ENCODE measurements around the gene RAD51C. TPM values are rescaled to one million over a fixed set of nuclear protein-coding genes. Genes with fewer than 3 reads are reported as not detected.

The RAD51C gene
- total and polyA plus RNA-seq, 10 of the 15 experiments (the other 5 are each of a cell fraction or from before 2014, with no cell fraction given): 59.6 to 267 (median 106) TPM

DNA sequence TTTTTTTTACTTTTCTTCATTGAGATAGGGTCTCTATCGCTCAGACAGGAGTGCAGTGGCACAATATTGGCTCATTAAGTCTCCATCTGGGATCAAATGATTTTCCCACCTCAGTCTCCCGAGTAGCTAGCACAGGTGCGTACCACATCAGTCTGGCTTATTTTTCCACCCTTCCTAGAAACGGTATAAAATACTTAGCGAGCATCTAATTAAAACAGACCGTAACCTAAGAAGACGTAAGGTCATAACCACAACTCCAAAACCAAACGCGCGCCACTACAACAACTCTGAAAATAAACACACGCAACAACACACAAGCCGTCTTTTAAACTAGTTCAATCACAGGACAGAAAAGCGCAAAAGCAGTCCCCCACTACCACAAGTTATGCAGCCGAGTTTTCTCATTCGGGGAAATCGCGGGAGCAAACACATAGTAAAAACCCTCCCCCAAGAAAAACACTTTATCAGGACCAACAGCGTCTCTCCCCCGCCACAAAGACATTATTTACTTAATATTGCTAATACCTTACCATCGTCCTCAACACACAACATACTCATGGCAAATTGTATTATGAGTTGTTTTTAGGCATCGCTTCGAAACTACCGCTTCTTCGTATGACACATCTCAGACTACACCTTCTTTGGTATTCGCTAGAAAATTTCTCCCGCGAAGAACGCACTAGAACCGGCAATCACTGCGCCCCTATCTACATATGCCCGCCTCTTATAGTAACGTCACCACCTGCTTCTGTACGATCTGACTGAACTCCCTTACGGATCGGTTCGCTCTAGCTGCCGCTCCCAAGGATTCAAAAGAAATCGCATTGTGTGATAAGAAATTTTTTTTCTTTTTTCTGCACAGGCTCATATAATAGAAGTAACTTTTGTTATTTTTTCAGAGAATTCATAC is 33.3 kb upstream of the RAD51C start:
- peak overlapping the region; percentile 77 for H3K27ac ChIP-seq (ENCODE audit: control insufficient read depth, insufficient read depth)
- H3K4me1 ChIP-seq (ENCODE audit: control insufficient read depth, insufficient read depth, low read length): no peaks in the 10 kb centered on the region
- ChIA-PET CTCF (interaction anchor here (1.0 to 1.2 kb wide), 3 partner anchors 11 to 347 kb away, joined by 3 to 4 read pairs (median 3); no protein-coding TSS in a partner anchor), SMC1A (ENCODE audit: uncharacterized antibody, unreplicated experiment) (interaction anchor here (0.9 to 3.3 kb wide), 5 partner anchors 11 to 345 kb away, joined by 3 to 15 read pairs (median 3); no protein-coding TSS in a partner anchor), POLR2A (interaction anchor here (0.7 to 1.7 kb wide), 6 partner anchors 12 to 48 kb away, joined by 3 to 7 read pairs (median 4); no protein-coding TSS in a partner anchor), RAD21 (ENCODE audit: unreplicated experiment) (interaction anchor here (0.6 to 1.7 kb wide), 3 partner anchors 27 to 144 kb away, joined by 3 to 5 read pairs (median 4); no protein-coding TSS in a partner anchor)
- H3K79me2 ChIP-seq (ENCODE audit: control insufficient read depth, insufficient read depth, low read length): no peaks in the 10 kb centered on the region
- H4K20me1 ChIP-seq (ENCODE audit: control insufficient read depth, insufficient read depth): no peaks in the 10 kb centered on the region
- H3K4me2 ChIP-seq (ENCODE audit: control insufficient read depth, insufficient read depth): peak overlapping the region; percentile 60
- TSS peak; percentile 100 for BruUV-seq (replicated peaks)
- no peaks in the 10 kb centered on the region for H3K36me3 ChIP-seq (ENCODE audit: control insufficient read depth in 2 of 2, insufficient read depth in 2 of 2, low read length in 1 of 2)
- peak; percentile 93 for ATAC-seq
- 3% methylated on average over 38 of the region's 38 CpGs for WGBS (ENCODE audit: insufficient coverage, insufficient replicate concordance, low lambda C conversion rate, missing lambda C conversion rate)
- peak overlapping the region; percentile 44; the same call in 1 of the 2 replicates for H3K4me3 ChIP-seq
- no peaks in the 10 kb centered on the region for H3K9me3 ChIP-seq (replicated peaks; ENCODE audit: control insufficient read depth, insufficient read depth, low read length)
- intact Hi-C loops (cut with micrococcal nuclease; ENCODE audit: unreplicated experiment): loop anchor here (1.0 kb wide), 3 partner anchors 20 to 141 kb away; no protein-coding TSS in a partner anchor
- no peaks in the 10 kb centered on the region for H3K27me3 ChIP-seq (replicated peaks in 1 of 2; ENCODE audit: control insufficient read depth in 2 of 2, insufficient read depth in 2 of 2, low read length in 1 of 2)
- DNase-seq (ENCODE audit: low read depth, low spot score): peak; percentile 95
- FAIRE-seq: peak; percentile 95
- in situ Hi-C loops (cut with MboI): no loop called here
- peak overlapping the region; percentile 93 for H2AFZ ChIP-seq (ENCODE audit: control insufficient read depth, low read depth, low read length)
- H3K9ac ChIP-seq (ENCODE audit: control insufficient read depth, insufficient read depth, low read length): peak overlapping the region; percentile 71
- TF ChIP-seq KDM1A (IDR thresholded peaks at IDR 0.05; ENCODE audit: borderline replicate concordance) (no peak), POLR2AphosphoS2 (IDR thresholded peaks at IDR 0.05; ENCODE audit: low read depth, low read length) (peak; percentile 100), SREBF1 (IDR thresholded peaks at IDR 0.05; ENCODE audit: low read length) (peak; percentile 49; the same call in 1 of the 2 replicates), SREBF2 (IDR thresholded peaks at IDR 0.05; ENCODE audit: low read length) (no peak), NFYA (IDR thresholded peaks at IDR 0.05; ENCODE audit: borderline replicate concordance, low read depth, low read length) (no peak), KAT2A (conservative IDR thresholded peaks at IDR 0.05; ENCODE audit: control insufficient read depth, low read depth, low read length) (peak; percentile 68), NRF1 (conservative IDR thresholded peaks at IDR 0.05; ENCODE audit: low read depth, low read length) (no peak), FOXM1 (IDR thresholded peaks at IDR 0.05; ENCODE audit: low read depth, low read length) (peak; percentile 98), EP300 (IDR thresholded peaks at IDR 0.05; ENCODE audit: borderline replicate concordance in 1 of 2, control insufficient read depth in 1 of 2, low read depth in 2 of 2, low read length in 2 of 2) (no peak; a peak in 1 of 4 replicates), POLR2A (IDR thresholded peaks at IDR 0.05; ENCODE audit: low read depth, low read length) (peak; percentile 98), SRF (IDR thresholded peaks at IDR 0.05; ENCODE audit: low read depth in 2 of 2, low read length in 2 of 2) (peak in 1 of 2 experiments; percentile 56; a peak in 1 of 4 replicates), RAD51 (IDR thresholded peaks at IDR 0.05) (peak; percentile 43; the same call in 1 of the 2 replicates), ZNF274 (IDR thresholded peaks at IDR 0.05; ENCODE audit: insufficient read depth, insufficient read length) (no peak), ZZZ3 (IDR thresholded peaks at IDR 0.05; ENCODE audit: control insufficient read depth, insufficient read length, low read depth) (no peak)
- TF ChIP-seq, protein P1, sequence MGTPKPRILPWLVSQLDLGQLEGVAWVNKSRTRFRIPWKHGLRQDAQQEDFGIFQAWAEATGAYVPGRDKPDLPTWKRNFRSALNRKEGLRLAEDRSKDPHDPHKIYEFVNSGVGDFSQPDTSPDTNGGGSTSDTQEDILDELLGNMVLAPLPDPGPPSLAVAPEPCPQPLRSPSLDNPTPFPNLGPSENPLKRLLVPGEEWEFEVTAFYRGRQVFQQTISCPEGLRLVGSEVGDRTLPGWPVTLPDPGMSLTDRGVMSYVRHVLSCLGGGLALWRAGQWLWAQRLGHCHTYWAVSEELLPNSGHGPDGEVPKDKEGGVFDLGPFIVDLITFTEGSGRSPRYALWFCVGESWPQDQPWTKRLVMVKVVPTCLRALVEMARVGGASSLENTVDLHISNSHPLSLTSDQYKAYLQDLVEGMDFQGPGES (IDR thresholded peaks at IDR 0.05): 0 out of 2 replicates have a peak, but pooled peaks have one; percentile 23
- TF ChIP-seq, protein P2, sequence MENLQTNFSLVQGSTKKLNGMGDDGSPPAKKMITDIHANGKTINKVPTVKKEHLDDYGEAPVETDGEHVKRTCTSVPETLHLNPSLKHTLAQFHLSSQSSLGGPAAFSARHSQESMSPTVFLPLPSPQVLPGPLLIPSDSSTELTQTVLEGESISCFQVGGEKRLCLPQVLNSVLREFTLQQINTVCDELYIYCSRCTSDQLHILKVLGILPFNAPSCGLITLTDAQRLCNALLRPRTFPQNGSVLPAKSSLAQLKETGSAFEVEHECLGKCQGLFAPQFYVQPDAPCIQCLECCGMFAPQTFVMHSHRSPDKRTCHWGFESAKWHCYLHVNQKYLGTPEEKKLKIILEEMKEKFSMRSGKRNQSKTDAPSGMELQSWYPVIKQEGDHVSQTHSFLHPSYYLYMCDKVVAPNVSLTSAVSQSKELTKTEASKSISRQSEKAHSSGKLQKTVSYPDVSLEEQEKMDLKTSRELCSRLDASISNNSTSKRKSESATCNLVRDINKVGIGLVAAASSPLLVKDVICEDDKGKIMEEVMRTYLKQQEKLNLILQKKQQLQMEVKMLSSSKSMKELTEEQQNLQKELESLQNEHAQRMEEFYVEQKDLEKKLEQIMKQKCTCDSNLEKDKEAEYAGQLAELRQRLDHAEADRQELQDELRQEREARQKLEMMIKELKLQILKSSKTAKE (IDR thresholded peaks at IDR 0.05; ENCODE audit: low read depth, poor library complexity, severe bottlenecking): peak; percentile 77
- TF ChIP-seq, protein P3, sequence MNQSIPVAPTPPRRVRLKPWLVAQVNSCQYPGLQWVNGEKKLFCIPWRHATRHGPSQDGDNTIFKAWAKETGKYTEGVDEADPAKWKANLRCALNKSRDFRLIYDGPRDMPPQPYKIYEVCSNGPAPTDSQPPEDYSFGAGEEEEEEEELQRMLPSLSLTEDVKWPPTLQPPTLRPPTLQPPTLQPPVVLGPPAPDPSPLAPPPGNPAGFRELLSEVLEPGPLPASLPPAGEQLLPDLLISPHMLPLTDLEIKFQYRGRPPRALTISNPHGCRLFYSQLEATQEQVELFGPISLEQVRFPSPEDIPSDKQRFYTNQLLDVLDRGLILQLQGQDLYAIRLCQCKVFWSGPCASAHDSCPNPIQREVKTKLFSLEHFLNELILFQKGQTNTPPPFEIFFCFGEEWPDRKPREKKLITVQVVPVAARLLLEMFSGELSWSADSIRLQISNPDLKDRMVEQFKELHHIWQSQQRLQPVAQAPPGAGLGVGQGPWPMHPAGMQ (IDR thresholded peaks at IDR 0.05; ENCODE audit: borderline replicate concordance): 0 out of 2 replicates have a peak, but pooled peaks have one; percentile 45

All from GM12878 (cell line).